Measurements from ENCODE around the gene ZNF177.

Gene ZNF177

DNA sequence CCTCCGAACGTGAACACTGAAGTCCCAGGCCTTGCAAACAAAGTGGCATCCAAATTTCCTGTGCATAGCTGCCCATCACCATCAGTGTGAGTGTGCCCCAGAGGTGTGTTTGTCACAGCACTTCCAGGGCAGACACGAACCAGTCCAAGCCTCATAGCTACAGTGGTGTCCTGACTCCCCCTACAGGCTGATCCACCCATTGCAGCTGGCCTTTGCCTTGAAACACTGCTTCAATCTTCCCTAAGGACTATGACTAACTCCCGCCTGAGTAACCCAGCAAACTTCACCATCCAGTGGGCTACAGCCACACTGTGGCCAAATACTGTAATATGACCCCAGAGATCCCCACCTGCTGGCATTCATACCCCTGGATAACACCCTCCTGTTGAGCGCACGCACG, 68.7 kb downstream of the ZNF177 start:
- no peak for DNase-seq
